Activated naive CD4-positive, alpha-beta T cell treated with anti-CD3 and anti-CD28 coated beads, Interleukin-2, amount 50 U/mL, for 72 hours (primary cell): ENCODE data around the gene RP9. TPM values are rescaled to one million over a fixed set of nuclear protein-coding genes. Genes with fewer than 3 reads are reported as not detected.

Experiments
- ATAC-seq, 2 donors: fragments of 150-1000 bp; cut with Tn5 transposase; 2 replicates each; pipeline ENCODE4 v1.10.0; 2021; ENCODE audit warnings: mild to moderate bottlenecking in 2 of 2, moderate library complexity in 2 of 2
- DNase-seq, 2 donors: peaks; one replicate each; pipeline ENCODE4 v3.0.0; 2021 to 2022; ENCODE audit warnings: low spot score in 2 of 2
- H3K27ac Mint-ChIP-seq, 2 donors: one replicate each; pipeline ENCODE4 v1.8.0; 2022; ENCODE audit warnings: mild to moderate bottlenecking in 2 of 2, mixed read lengths in 2 of 2
- H3K36me3 Mint-ChIP-seq, 2 donors: one replicate each; pipeline ENCODE4 v1.8.0; 2022; ENCODE audit warnings: mixed read lengths in 2 of 2
- H3K9me3 Mint-ChIP-seq, 2 donors: one replicate each; pipeline ENCODE4 v1.8.0; 2022; ENCODE audit warnings: mixed read lengths in 2 of 2
- total RNA-seq, 2 donors: library from RNA; stranded (reverse); gene quantifications; one replicate each; pipeline ENCODE4 v1.2.3, GENCODE V29; 2022

RP9 gene
- total RNA-seq, 2 donors from 2014 or later, result 7.6 to 12.1 TPM

GRCh38 chr7:33079763-33080690 is 29.2 kb downstream of the RP9 start:
- ATAC-seq (no peak), DNase-seq (no peak)
- Mint-ChIP-seq H3K27ac (no peak overlapping the region), H3K9me3 (no peaks in the 10 kb centered on the region), H3K36me3 (no peaks in the 10 kb centered on the region)

- no peak for DNase-seq
- Mint-ChIP-seq H3K36me3 (no peaks in the 10 kb centered on the region), H3K27ac (no peak overlapping the region), H3K9me3 (no peaks in the 10 kb centered on the region)
- ATAC-seq, result no peak
Measured at GRCh38 chr7:33079096-33079495, 30.1 kb downstream of the RP9 start.

- DNase-seq, result no peak
Measured at GRCh38 chr7:33076737-33077136, 32.5 kb downstream of the RP9 start.

GRCh38 chr7:33075818-33076518 is 33.2 kb downstream of the RP9 start:
- no peak for ATAC-seq
- Mint-ChIP-seq H3K9me3 (peaks cover 0 to 7% of the 10 kb centered on the region in 2 donors), H3K36me3 (peaks cover 1 to 8% of the 10 kb centered on the region in 2 donors), H3K27ac (no peak overlapping the region)
- no peak for DNase-seq

More at GRCh38 chr7:33076737-33077136, 32.5 kb downstream of the RP9 start:
- Mint-ChIP-seq H3K9me3 (peaks cover 0 to 3% of the 10 kb centered on the region in 2 donors), H3K36me3 (peaks cover 0 to 5% of the 10 kb centered on the region in 2 donors), H3K27ac (no peak overlapping the region)
- peak in 1 of 2 donors; percentile 29 for ATAC-seq

GRCh38 chr7:33073243-33073642 is 36.0 kb downstream of the RP9 start:
- DNase-seq, result no peak
- H3K27ac Mint-ChIP-seq, result no peak overlapping the region
- no peak for ATAC-seq
- H3K36me3 Mint-ChIP-seq, result peaks cover 10 to 18% of the 10 kb centered on the region in 2 donors
- H3K9me3 Mint-ChIP-seq, result peaks cover 7 to 12% of the 10 kb centered on the region in 2 donors

- DNase-seq (no peak), ATAC-seq (no peak)
- peaks cover 10 to 18% of the 10 kb centered on the region in 2 donors for H3K36me3 Mint-ChIP-seq
- no peak overlapping the region for H3K27ac Mint-ChIP-seq
- peaks cover 7 to 12% of the 10 kb centered on the region in 2 donors for H3K9me3 Mint-ChIP-seq
Measured at GRCh38 chr7:33072471-33072870, 36.7 kb downstream of the RP9 start.

GRCh38 chr7:33070831-33071230 is 38.4 kb downstream of the RP9 start:
- peaks cover 19 to 25% of the 10 kb centered on the region in 2 donors for H3K36me3 Mint-ChIP-seq
- H3K9me3 Mint-ChIP-seq, result peaks cover 14 to 16% of the 10 kb centered on the region in 2 donors
- DNase-seq (no peak), ATAC-seq (no peak)
- no peak overlapping the region for H3K27ac Mint-ChIP-seq

GRCh38 chr7:33070277-33070676 is 38.9 kb downstream of the RP9 start:
- DNase-seq (no peak), ATAC-seq (no peak)
- Mint-ChIP-seq H3K27ac (no peak overlapping the region), H3K9me3 (peaks cover 15 to 16% of the 10 kb centered on the region in 2 donors), H3K36me3 (peaks cover 25% of the 10 kb centered on the region in 2 donors)

GRCh38 chr7:33067921-33068320 is 41.3 kb downstream of the RP9 start:
- ATAC-seq, result no peak
- Mint-ChIP-seq H3K9me3 (peaks cover 20 to 23% of the 10 kb centered on the region in 2 donors), H3K27ac (no peak overlapping the region)

GRCh38 chr7:33066771-33067170 is 42.4 kb downstream of the RP9 start:
- Mint-ChIP-seq H3K36me3 (peaks cover 30 to 40% of the 10 kb centered on the region in 2 donors), H3K9me3 (peaks cover 17 to 23% of the 10 kb centered on the region in 2 donors), H3K27ac (no peak overlapping the region)
- ATAC-seq, result no peak
- DNase-seq, result no peak

More at GRCh38 chr7:33067921-33068320, 41.3 kb downstream of the RP9 start:
- DNase-seq, result no peak
- peaks cover 30 to 40% of the 10 kb centered on the region in 2 donors for H3K36me3 Mint-ChIP-seq

GRCh38 chr7:33065981-33066380 is 43.2 kb downstream of the RP9 start:
- H3K9me3 Mint-ChIP-seq, result peaks cover 13 to 23% of the 10 kb centered on the region in 2 donors
- H3K36me3 Mint-ChIP-seq, result peaks cover 27 to 40% of the 10 kb centered on the region in 2 donors
- DNase-seq (no peak), ATAC-seq (no peak)
- no peak overlapping the region for H3K27ac Mint-ChIP-seq

- Mint-ChIP-seq H3K9me3 (peaks cover 7 to 17% of the 10 kb centered on the region in 2 donors), H3K36me3 (peaks cover 17 to 56% of the 10 kb centered on the region in 2 donors), H3K27ac (peak overlapping the region; percentile 88 to 90)
- ATAC-seq (peak; percentile 90 to 95), DNase-seq (peak; percentile 90 to 92)
Measured at GRCh38 chr7:33062782-33063443, 46.3 kb downstream of the RP9 start.

- H3K36me3 Mint-ChIP-seq, result peaks cover 17 to 64% of the 10 kb centered on the region in 2 donors
Measured at GRCh38 chr7:33062023-33062781, 47.0 kb downstream of the RP9 start, which contains the start of gene NT5C3A. Gene NT5C3A (minus strand): TSS chr7:33062776. CDS start chr7:33062705, 71 bp downstream.

GRCh38 chr7:33061282-33061937 is 47.8 kb downstream of the RP9 start:
- Mint-ChIP-seq H3K27ac (peak overlapping the region; percentile 90 to 94), H3K36me3 (peaks cover 15 to 67% of the 10 kb centered on the region in 2 donors), H3K9me3 (peaks cover 6 to 15% of the 10 kb centered on the region in 2 donors)
- no peak for DNase-seq
- ATAC-seq, result no peak

More at GRCh38 chr7:33062023-33062781, 47.0 kb downstream of the RP9 start, which contains the start of gene NT5C3A:
- Mint-ChIP-seq H3K27ac (peak within 1 kb of the TSS; percentile 90 to 94), H3K9me3 (peaks cover 7 to 17% of the 10 kb centered on the region in 2 donors)
- ATAC-seq (peak in 1 of 2 donors; percentile 4), DNase-seq (peak in 1 of 2 donors; percentile 32)

GRCh38 chr7:33059635-33060034 is 49.6 kb downstream of the RP9 start:
- ATAC-seq, result no peak
- H3K27ac Mint-ChIP-seq, result peak overlapping the region in 1 of 2 donors; percentile 72

More at GRCh38 chr7:33059635-33060034, 49.6 kb downstream of the RP9 start:
- DNase-seq, result no peak
- Mint-ChIP-seq H3K36me3 (peaks cover 10 to 59% of the 10 kb centered on the region in 2 donors), H3K9me3 (peaks cover 0 to 2% of the 10 kb centered on the region in 2 donors)
